ENCODE measurements around the gene LIN7B.
A peak's percentile ranks its signal among the peaks of the same experiment; 100 is the strongest.
"Not testable (repeated sequence)": the region's sequence is repeated elsewhere in the genome, so short reads cannot be mapped to it uniquely, and the experiment has no call there.

Gene LIN7B

DNA sequence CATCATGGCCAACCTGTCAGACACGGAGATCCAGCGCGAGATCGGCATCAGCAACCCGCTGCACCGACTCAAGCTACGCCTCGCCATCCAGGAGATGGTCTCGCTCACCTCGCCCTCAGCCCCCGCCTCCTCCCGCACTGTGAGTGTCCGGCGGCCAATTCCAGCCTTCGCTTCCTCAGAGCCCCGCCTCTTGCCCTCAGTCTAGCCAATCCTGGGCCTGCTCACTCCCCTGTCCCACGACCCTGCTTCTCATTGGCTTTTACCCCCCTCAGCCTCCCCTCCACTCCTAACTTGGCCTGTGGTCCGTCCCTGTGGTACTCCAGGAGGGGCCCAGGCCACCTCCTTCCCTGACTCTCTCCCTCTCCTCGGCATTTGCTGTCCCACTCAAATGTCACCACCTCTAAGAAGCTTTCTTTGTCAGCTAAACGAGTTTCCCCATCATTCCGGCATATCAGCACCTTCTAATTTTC is 28.7 kb downstream of the LIN7B start:
- peak; percentile 68 for DNase-seq (ENCODE audit: low spot score)

DNA sequence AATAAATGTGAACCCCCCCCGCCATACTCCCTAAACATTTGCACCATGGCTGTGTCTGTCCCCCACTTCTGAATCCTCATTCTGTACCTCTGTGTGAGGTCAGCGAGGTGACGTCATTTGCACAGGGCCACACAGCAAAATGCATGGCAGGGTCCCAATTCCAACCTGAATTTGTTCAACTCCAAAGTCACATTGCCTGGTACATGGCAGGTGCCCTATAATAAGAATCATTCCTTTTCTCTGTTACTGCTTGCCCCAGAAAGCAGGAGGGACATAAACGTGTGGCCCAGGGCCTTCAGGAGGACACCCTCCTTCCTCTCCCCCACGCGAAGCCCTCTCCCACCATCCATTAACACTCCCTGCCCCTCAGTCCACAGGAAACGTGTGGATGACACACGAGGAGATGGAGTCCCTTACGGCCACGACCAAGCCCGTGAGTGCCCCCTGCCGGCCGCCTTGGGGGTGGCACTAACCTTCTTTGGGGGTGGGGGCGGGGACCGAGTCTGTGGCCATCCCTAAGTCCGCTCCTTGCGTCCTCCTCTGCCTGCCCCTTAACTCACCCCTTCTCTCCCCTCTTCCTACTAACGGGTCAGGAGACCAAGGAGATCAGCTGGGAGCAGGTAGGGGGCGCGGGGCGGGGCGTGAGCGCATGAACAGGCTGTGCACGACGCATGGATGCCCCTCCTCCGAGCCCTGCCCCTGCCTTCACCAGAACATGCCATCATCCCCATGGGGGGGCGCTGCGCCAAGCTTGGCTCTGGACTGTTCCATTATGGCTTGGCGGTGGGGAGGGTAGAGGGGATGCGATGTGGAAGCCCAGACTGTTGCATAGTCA is 31.6 kb downstream of the LIN7B start:
- peak; percentile 73 for DNase-seq (ENCODE audit: low spot score)

DNA sequence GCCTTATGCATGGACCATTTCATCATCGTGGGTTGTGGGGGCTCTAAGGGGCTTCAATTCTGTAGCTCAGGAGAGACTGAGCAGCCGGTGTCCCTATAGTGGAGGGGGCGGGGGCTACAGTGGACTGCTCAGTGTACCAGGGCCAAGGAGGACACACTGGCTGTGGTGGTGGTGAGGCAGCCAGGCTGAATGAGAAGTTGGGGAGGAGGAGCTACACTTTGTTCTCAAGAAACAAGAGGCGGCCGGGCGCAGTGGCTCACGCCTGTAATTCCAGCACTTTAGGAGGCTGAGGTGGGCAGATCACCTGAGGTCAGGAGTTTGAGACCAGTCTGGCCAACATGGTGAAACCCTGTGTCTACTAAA is 32.2 kb downstream of the LIN7B start:
- DNase-seq (ENCODE audit: low spot score): not testable (repeated sequence)

DNA sequence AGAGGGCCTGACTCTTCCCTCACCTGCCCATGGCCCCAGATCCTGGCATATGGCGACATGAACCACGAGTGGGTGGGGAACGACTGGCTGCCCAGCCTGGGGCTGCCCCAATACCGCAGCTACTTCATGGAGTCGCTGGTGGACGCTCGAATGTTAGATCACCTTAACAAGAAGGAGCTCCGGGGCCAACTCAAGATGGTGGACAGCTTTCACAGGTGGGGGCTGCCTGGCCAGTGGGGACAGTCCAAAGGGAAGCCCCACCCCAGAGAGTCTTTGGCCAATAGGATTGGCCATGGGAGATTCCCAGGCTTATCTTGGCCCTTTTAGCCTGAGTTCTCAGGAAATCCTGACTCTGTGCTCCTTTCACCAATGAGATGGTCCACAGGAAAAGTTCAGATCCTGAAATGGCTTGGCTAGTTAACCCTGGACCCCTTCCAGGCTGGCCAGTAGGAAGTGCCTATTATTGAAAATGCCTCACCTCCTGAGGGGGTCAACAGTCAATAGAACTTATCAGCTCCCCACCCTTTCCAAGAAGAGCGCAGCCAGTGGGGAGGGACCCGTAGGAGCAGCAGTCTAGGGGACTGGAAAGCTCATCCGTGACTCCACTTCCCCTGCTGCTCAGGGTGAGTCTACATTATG is 34.0 kb downstream of the LIN7B start:
- no peak for DNase-seq (ENCODE audit: low spot score)

DNA sequence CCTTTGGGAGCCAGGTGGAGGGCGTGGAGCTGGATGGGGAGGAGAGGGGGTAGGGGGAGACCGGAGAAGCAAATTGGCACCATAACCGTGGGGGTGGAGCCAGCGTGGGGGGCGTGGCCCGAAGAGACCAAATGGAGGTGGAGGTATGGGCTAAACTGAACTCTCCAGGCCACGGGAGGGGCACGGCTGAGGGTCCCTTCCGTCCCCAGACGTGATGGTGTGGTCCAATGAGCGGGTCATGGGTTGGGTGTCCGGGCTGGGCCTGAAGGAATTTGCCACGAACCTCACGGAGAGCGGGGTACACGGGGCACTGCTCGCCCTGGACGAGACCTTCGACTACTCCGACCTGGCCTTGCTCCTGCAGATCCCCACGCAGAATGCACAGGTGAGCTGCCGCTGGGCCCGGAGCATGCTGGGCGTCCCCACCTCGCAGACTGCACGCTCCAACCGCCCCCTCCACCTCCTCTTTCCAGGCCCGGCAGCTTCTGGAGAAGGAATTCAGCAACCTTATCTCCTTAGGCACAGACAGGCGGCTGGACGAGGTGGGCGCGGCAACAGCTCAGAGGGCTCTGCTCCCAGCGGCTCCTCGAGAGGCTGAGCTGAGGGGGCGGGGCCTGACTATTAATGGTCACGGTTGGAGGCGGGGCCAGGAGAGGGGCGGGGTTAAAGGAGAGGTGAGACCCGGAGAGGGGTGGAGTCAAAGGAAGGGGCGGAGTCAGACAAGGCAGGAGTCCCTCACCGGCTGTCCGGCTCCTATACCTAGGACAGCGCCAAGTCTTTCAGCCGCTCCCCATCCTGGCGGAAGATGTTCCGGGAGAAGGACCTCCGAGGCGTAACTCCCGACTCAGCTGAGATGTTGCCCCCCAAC is 34.8 kb downstream of the LIN7B start:
- peak; percentile 97 for DNase-seq (ENCODE audit: low spot score)

DNA sequence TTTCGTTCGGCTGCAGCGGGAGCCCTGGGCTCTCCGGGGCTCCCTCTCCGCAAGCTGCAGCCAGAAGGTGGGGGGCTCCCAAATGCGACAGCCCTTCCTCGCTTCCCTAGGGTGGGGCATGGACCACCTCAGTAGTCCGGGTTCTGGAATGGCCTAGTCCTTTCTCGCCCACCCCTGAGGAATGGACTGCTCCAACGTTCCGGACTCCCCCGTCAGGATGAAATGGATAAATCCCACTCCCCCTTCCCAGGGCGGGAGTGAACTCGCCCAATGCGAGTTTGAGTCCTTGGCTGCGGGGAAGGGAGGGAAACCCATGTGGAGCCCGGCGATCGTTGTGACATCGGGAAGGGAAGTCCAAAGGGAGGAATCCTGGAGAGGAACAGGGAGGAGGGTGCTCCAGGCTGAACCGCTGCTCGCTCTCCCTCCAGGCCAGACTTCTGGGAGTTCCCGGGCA is 35.5 kb downstream of the LIN7B start:
- peak; percentile 42 for DNase-seq (ENCODE audit: low spot score)

DNA sequence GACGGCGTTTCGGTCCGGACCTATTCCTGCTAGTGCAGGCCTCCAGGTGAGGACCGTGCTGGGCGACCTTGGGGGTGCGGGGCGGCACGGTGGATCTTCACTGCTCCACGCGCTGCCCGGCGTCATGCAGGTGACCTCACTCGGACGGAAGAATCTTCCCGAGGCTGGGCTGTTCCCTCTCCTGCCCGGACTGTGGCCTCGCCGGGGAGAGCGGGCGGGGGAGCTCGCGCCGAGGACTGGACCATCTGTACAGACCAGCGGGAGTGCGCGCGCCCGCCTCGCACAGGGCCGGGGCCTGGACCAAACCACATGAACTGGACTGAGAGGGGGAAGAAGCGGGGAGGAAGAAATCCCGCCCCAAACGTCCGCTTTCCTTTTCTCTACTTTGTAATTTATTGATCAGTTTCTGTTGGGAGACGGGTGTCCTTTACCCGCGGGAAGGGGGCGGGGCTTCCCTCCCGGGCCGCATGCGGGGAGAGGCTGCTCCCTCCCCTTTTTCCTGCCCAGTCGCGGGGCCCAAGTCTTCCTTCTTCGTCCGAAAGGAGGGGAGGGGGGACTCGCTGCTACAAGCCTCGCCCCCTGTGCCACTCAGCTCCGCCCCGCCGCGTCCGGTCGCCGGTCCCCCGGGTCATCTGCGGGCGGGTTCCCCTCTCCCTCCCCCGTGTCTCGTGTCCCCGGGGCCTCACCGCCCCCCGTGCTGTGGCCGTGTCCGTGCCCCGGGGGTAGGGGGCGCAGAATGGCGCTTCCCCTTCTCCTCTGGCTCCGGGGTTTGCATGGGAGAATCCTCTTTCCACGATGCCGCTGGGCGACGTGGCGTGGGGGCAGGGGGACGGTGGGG is 36.2 kb downstream of the LIN7B start:
- peak; percentile 55 for DNase-seq (ENCODE audit: low spot score)

DNA sequence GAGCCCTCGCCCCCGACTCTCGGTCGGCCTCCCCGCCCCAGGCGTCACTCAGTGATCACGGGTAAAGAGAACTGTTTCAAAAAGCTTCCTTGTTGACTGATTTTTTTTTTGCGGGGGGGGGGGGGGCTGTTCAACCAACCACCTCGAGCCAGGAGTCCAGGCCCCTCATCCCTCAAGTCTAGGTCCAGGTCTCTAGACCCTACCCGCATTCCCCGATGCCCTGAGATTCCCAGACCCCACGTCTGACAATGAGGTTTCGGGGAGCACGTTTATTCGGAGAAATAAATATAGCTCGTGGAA is 36.7 kb downstream of the LIN7B start:
- DNase-seq (ENCODE audit: low spot score): no peak

DNA sequence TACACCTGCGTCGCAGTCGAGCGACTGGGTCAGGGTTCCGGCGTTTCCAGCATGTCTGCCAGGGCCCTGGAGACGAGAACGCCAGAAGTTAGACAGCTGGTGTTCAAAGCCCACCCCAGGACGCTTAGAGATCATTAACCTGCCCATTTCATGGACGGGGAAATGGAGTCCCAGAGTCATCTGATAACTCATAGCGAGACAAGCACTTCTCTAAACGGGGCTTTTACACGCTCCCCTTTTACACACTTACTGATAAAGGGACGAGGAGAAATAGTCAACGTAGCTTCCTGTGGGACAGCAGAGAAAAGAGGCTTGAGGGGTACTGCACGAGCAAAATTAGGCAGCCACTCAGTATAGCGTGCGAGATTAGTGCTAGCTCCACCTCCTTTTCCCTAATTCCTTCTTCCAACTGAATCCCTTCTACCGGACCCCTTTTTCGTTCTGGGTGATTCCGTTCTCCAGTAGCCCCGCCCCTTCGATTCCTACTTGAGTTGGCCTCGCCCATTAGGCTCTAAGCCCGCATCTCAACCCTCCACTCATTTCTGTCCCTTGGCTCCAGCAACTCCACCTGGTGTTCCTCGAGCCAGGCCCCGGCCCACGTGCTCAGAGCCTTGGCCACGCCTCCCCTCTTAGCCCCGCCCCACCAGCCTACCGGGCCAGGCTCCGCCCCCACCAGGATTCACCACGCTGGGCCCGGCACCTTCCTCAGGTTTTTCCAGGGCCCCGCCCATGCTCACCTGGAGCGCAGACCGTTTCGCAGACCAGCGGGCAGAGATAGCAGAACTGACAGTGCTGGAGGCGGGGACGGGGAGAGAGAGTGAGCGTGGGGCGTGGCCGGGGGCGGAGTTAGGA is 37.3 kb downstream of the LIN7B start:
- peak; percentile 46 for DNase-seq (ENCODE audit: low spot score)

DNA sequence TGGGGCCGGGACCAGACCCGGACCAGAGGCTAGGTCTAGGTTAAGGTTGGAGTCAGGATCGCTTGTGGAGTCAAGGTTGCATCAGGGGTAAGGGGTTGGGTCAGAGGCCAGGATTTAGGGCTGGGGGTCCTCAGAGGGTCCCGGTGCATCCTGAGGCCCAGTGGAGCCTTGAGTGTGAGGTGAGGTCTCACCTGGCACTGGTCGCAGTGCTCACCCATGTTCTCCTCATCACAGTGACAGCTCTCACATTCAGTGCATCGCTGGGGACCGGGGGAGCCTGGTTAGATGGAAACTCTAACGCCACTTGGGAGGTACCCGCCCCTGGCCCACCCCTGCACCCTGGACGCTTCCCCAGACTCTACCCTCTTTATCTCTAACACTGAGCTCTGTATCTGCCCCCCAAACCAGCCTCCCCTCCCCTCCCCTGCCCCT is 38.0 kb downstream of the LIN7B start:
- no peak for DNase-seq (ENCODE audit: low spot score)

DNA sequence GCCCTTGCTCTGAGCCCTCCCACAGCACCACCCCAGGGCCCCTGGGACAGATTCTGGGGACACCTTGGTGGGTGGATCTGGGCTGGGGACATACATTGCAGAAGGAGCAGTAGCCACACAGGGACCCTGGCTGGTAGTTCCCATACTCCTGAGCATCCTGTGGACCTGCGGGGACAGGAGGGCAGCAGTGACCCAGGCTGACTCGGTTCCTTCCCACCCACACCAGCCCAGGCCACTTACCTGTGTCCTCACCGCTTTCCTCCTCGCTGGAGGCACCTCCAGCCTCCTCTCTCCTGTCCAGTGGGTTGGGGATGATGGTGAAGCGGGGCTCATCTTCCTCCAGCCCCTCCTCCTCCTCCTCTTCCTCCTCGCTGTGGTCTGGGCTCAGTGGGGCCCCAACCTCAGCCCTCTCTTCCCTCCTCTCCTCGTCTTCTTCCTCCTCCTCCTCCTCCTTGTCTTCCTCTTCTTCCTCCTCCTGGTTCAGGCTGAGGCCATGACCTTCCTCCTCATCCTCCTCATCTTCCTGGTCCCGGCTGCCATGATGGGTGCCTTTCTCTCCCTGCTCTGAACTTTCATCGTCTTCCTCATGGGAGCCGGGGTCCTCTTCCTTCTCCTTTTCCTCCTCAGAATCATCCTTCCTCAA is 39.1 kb downstream of the LIN7B start:
- no peak for DNase-seq (ENCODE audit: low spot score)

DNA sequence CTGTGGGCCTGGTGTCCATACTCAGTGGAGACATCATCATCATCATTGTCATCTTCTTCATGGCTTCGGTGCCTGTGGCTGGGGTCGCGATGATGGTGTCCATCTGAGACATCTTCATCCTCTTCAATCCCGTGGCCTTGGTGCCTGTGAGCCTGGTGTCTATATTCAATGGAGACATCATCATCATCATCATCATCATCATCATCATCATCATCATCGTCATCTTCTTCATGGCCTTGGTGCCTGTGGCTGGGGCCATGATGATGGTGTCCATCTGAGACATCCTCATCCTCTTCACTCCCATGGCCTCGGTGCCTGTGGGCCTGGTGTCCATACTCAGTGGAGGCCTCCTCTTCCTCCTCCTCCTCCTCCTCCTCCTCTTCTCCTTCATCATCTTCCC is 40.1 kb downstream of the LIN7B start:
- no peak for DNase-seq (ENCODE audit: low spot score)

DNA sequence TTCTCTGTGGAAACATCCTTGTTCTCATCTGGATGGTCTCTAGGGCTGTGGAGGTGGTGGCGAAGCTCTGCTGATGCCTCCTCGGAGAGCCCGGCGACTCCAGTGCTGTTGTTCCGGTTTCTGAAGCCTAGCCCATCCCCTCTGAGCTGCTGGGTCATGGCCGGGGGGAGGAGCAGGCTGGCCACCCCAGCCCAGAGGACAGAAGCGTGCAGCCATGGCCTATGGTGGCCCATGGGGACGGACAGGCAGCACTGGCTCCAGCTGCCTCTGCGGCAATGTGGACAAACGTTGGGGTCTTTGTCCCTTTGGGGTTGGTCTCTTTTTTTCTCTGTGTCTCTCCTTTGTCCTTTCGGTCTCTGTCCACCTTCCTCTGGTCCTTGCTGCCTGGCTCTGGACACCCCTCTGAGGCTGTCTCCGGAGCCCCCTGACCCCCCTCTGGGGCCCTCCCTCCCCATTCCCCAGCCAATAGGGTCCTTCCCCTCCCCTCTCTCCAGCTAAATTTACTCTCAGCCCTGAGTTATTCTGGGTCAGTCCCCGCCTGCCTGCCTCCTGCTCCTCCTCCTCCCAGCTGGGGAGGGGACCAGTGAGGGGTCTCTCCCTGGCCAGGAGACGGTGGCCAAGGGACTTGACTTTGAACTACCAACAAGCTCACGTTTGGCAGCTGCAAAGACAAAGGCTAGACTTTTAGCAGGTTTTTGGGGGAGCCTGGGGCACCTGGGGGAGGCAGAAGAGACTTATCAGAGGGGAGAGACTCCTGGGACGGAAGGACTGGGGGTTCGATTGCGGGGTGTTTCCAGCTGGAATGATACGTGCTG is 41.0 kb downstream of the LIN7B start, which contains the start of gene HRC:
Gene HRC, minus strand, starts transcription at position 392 of the 815 bp plus-strand sequence. Its CDS starts 159 bp downstream, at position 233.
- no peak for DNase-seq (ENCODE audit: low spot score)

DNA sequence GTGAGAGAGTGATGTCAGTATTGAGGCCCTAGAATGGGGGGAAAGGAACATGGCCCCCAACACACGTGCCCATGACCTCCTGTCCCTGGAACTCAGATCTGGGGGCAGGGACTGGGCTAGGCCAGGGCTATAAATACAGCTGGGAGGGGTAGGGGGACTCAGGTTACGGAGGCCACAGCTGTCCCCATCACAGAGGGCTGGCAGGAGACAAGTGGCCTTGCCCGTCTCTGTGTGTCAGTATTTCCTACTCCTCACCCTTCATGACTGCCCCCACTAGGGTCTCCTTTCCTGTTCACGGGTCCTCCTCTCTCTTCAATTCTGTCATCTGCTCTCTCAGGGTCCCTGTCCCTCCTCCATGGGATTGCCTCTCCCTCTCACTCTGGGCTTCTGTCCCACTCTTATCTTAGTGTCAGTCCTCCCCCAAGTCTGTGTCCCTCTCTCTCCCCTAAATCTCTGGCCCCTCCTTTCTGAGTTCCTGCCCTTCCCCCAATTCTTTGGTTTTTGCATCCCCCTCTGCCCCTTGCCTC is 41.7 kb downstream of the LIN7B start:
- DNase-seq (ENCODE audit: low spot score): no peak

DNA sequence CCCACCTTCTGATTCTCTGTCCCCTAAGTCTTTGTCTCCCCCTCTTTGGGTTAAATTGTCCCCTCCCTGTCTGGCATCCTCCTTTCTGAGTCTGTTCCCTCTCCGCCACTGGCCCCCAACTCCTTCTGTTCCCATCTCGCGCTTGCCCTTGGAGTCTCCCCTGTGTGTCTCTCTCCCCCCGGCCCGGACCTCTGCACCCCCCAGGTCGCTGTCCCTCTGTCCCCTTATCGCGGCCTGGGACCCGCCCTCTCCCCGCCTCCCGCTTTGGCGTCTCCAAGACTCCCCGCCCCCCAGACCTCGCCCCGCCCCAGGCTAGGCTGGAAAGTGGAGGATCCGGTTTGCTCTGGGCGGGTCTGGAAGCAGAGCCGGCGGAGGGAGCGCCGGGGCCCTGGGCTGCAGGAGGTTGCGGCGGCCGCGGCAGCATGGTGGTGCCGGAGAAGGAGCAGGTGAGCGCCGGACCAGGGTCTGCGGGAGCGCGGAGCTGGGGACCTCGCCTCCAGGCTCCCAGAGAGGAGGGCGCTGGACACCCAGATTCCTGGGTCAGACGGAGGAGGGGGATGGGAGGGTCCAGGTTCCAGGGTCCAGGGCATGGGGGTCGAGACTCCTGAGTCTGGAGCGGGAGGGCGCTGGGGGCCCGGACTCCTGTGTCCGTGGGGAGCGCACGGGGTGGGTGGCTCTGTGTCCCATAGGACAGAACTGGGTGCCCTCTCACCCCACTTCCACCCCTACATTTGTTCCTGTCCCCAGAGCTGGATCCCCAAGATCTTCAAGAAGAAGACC is 43.5 kb downstream of the LIN7B start, which contains the start of gene TRPM4:
Gene TRPM4, plus strand, starts transcription at position 348 of the 780 bp plus-strand sequence. Its CDS starts 75 bp downstream, at position 423.
- DNase-seq (ENCODE audit: low spot score): peak; percentile 25

DNA sequence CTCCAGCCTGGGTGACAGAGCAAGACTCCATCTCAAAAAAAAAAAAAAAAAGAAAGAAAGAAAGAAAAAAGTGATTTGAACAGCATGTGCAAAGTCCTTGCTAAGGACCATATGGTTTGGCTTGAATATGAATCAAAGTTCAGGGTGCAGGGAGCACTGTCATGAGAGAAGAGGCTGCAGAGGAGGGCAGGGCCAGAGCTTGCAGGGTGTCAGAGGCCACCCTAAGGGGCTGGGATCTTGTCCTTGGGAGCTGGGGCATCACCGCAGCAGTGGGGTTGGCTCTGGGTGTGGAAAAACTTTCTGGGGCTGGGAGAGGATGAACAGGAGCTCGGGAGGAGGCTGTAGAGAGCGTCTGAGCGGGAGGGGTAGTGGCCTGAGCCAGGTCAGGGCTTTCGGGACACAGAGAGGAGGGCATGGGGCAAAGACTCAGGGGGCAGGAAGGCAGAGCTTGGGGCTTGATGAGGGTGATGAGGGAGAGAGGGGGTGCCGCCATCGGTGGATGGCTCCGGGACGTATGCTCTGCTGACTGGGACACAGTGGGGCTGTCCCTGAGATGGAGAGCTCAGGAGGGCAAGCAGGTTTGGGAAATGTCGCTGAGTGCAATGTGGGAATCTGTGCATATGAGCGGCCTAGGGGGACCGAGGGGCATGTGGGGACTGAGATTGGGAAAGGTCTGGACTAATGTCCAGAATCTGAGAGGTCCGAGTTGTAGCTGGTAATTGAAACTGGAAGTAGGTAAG is 46.5 kb downstream of the LIN7B start:
- no peak for DNase-seq (ENCODE audit: low spot score)

DNA sequence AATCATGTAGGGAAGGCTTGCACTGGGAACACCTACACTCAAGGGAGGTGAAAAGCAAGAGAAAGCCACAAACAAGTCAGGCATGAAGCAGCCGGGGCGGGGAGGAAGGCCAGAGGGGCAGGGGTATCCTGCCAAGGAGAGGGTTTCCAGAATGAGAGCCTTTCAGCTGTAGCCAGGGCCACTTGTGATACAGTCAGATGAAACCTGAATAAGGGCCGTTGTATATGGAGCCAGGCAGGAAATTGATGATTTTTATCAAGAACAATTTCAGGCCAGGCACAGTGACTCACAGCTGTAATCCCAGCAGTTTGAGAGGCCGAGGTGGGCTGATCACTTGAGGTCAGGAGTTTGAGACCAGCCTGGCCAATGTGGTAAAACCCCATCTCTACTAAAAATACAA is 47.8 kb downstream of the LIN7B start:
- DNase-seq (ENCODE audit: low spot score): no peak
